A549 (cell line): ENCODE data around the gene RINL. TPM values are rescaled to one million over a fixed set of nuclear protein-coding genes. Genes with fewer than 3 reads are reported as not detected.

Experiments
- ATAC-seq, 2 experiments: fragments of 200-7000 bp in 1 of 2; fragments of >200 bp in 1 of 2; cut with Nextera tagmentation in 1 of 2; cut with Tn5 transposase in 1 of 2; 3 replicates each; pipeline versions ENCODE4 v1.8.0 to v1.9.1; 2018 to 2020; ENCODE audit warnings: mild to moderate bottlenecking in 1 of 2, moderate library complexity in 1 of 2
- CTCF ChIA-PET: fragments of 300-600 bp; sonication (Branson Sonifier 250); formaldehyde crosslinking; extraction: SDS; loops from one replicate; lab custom pipeline; 2021; ENCODE audit warnings: antibody characterized with exemption, inconsistent platforms; lab: Yijun Ruan, JAX
- POLR2A ChIA-PET: fragments of 350-600 bp; formaldehyde crosslinking; extraction: SDS; loops from one replicate; lab custom pipeline; 2021; ENCODE audit warnings: antibody characterized with exemption, inconsistent platforms; lab: Yijun Ruan, JAX
- DNase-seq, 2 experiments: peaks; one replicate each; pipeline versions ENCODE4 v3.0.0 to v3.0.0-alpha.2; 2011 to 2016; ENCODE audit warnings: low read depth in 1 of 2, low spot score in 1 of 2
- FAIRE-seq: peaks from 2 replicates; lab custom pipeline; 2011; peaks lifted over from hg19 to GRCh38; lab: Jason Lieb, UNC
- H3K27ac ChIP-seq, 2 experiments: fragments of >200 bp; sonication (Bioruptor Twin); formaldehyde crosslinking; 3 replicates each; pipeline ENCODE4 v1.5.1; 2016 to 2017
- H3K4me1 ChIP-seq: fragments of >200 bp; sonication (Bioruptor Twin); formaldehyde crosslinking; 3 replicates; pipeline ENCODE4 v1.6.1; 2016
- H3K4me2 ChIP-seq: fragments of >200 bp; sonication (Bioruptor Twin); formaldehyde crosslinking; 3 replicates; pipeline ENCODE4 v1.6.1; 2016
- H3K4me3 ChIP-seq: fragments of >200 bp; sonication (Bioruptor Twin); formaldehyde crosslinking; 3 replicates; pipeline ENCODE4 v1.5.1; 2016
- H3K9me3 ChIP-seq: fragments of >200 bp; sonication (Bioruptor Twin); formaldehyde crosslinking; 3 replicates; pipeline ENCODE4 v1.6.1; 2016
- ATOH8 ChIP-seq: fragments of 250-450 bp; sonication (Bioruptor Pico); IDR thresholded peaks from 2 replicates; pipeline ENCODE4 v1.5.0; 2020; ENCODE audit warnings: low read depth, mild to moderate bottlenecking, moderate library complexity
- BCL3 ChIP-seq: fragments of >200 bp; sonication (Bioruptor Twin); formaldehyde crosslinking; IDR thresholded peaks from 3 replicates; pipeline ENCODE4 v1.6.1; 2016
- BHLHE40 ChIP-seq: IDR thresholded peaks from 2 replicates; pipeline ENCODE4 v1.6.1; 2012; ENCODE audit warnings: low read depth, low read length, inconsistent platforms
- CEBPB ChIP-seq, 2 experiments: fragments of >200 bp in 1 of 2; sonication (Bioruptor Twin) in 1 of 2; formaldehyde crosslinking in 1 of 2; IDR thresholded peaks; 2 replicates each; pipeline ENCODE4 v1.6.1; 2012 to 2016
- CHD2 ChIP-seq: fragments of 150-350 bp; IDR thresholded peaks from 2 replicates; pipeline ENCODE4 v1.6.1; 2014; ENCODE audit warnings: low read length; ENCODE audit not compliant: partially characterized antibody
- EHF ChIP-seq: fragments of 250-450 bp; sonication (Bioruptor Pico); IDR thresholded peaks from 2 replicates; pipeline ENCODE4 v1.5.0; 2020; ENCODE audit warnings: mild to moderate bottlenecking
- EP300 ChIP-seq, 2 experiments: fragments of >200 bp; sonication (Bioruptor Twin); formaldehyde crosslinking; IDR thresholded peaks; 2 replicates in 1 of 2; 3 replicates in 1 of 2; pipeline ENCODE4 v1.6.1; 2016 to 2017
- FOSL2 ChIP-seq, 2 experiments: fragments of 450-650 bp in 1 of 2; fragments of >200 bp in 1 of 2; sonication (Bioruptor Twin) in 1 of 2; formaldehyde crosslinking; IDR thresholded peaks; 2 replicates each; pipeline versions ENCODE4 v1.5.0 to v1.6.1; 2016 to 2020; ENCODE audit warnings: mild to moderate bottlenecking in 1 of 2, moderate library complexity in 1 of 2
- GATA3 ChIP-seq: IDR thresholded peaks from 2 replicates; pipeline ENCODE4 v1.6.1; 2012; ENCODE audit warnings: borderline replicate concordance
- HEYL ChIP-seq: fragments of 250-450 bp; sonication (Bioruptor Pico); IDR thresholded peaks from 2 replicates; pipeline ENCODE4 v1.8.0; 2021; ENCODE audit warnings: mild to moderate bottlenecking, moderate library complexity
- HOXA7 ChIP-seq: fragments of 250-450 bp; sonication (Bioruptor Pico); IDR thresholded peaks from 2 replicates; pipeline ENCODE4 v1.5.0; 2020; ENCODE audit warnings: mild to moderate bottlenecking, moderate library complexity
- HOXB13 ChIP-seq: fragments of 250-450 bp; sonication (Bioruptor Pico); IDR thresholded peaks from 2 replicates; pipeline ENCODE4 v1.5.0; 2020; ENCODE audit warnings: low read depth, mild to moderate bottlenecking, moderate library complexity
- HOXB5 ChIP-seq: fragments of 250-450 bp; sonication (Bioruptor Pico); IDR thresholded peaks from 2 replicates; pipeline ENCODE4 v1.5.0; 2020; ENCODE audit warnings: mild to moderate bottlenecking, moderate library complexity
- MAFK ChIP-seq: fragments of 450-650 bp; IDR thresholded peaks from 2 replicates; pipeline ENCODE4 v1.6.1; 2014; ENCODE audit not compliant: partially characterized antibody
- MAZ ChIP-seq: fragments of 150-350 bp; IDR thresholded peaks from 2 replicates; pipeline ENCODE4 v1.6.1; 2014; ENCODE audit warnings: antibody characterized with exemption, low read depth, low read length, borderline replicate concordance
- MYC ChIP-seq: IDR thresholded peaks from 2 replicates; pipeline ENCODE4 v1.6.1; 2012; ENCODE audit warnings: mild to moderate bottlenecking, inconsistent platforms, low read length, improper control_type of control experiment, borderline replicate concordance
- NFE2L2 ChIP-seq: fragments of 150-350 bp; conservative IDR thresholded peaks from 2 replicates; pipeline ENCODE4 v1.6.1; 2014; ENCODE audit warnings: low read length
- PHF8 ChIP-seq: fragments of 200-600 bp; sonication (generic); IDR thresholded peaks from 2 replicates; pipeline ENCODE4 v1.6.1; 2016; ENCODE audit warnings: low read depth, mild to moderate bottlenecking, antibody characterized with exemption, moderate library complexity, borderline replicate concordance
- POLR2AphosphoS2 ChIP-seq: conservative IDR thresholded peaks from 2 replicates; pipeline ENCODE4 v1.6.1; 2012; ENCODE audit warnings: low read length, improper control_type of control experiment, inconsistent platforms
- RAD21 ChIP-seq, 2 experiments: fragments of >200 bp in 1 of 2; sonication (Bioruptor Twin) in 1 of 2; formaldehyde crosslinking in 1 of 2; IDR thresholded peaks in 1 of 2; conservative IDR thresholded peaks in 1 of 2; 2 replicates in 1 of 2; 3 replicates in 1 of 2; pipeline ENCODE4 v1.6.1; 2012 to 2018; ENCODE audit warnings: inconsistent platforms in 1 of 2
- RARB ChIP-seq: fragments of 250-450 bp; sonication (Bioruptor Pico); IDR thresholded peaks from 2 replicates; pipeline ENCODE4 v1.8.0; 2021; ENCODE audit warnings: mild to moderate bottlenecking, moderate library complexity
- RNF2 ChIP-seq: fragments of 200-600 bp; sonication (generic); IDR thresholded peaks from 2 replicates; pipeline ENCODE4 v1.6.1; 2016; ENCODE audit warnings: low read depth, mild to moderate bottlenecking, antibody characterized with exemption, moderate library complexity, borderline replicate concordance
- TFCP2L1 ChIP-seq: fragments of 250-450 bp; sonication (Bioruptor Pico); IDR thresholded peaks from 2 replicates; pipeline ENCODE4 v1.5.0; 2021; ENCODE audit warnings: mild to moderate bottlenecking
- TP53 ChIP-seq: fragments of 250-450 bp; sonication (Bioruptor Pico); IDR thresholded peaks from 2 replicates; pipeline ENCODE4 v1.5.0; 2021; ENCODE audit warnings: mild to moderate bottlenecking, moderate library complexity
- ZC3H11A ChIP-seq: fragments of 450-650 bp; IDR thresholded peaks from 2 replicates; pipeline ENCODE4 v1.6.1; 2014; ENCODE audit warnings: antibody characterized with exemption, mild to moderate bottlenecking
- ZFP36 ChIP-seq: fragments of 450-650 bp; IDR thresholded peaks from 2 replicates; pipeline ENCODE4 v1.6.1; 2014; ENCODE audit warnings: borderline replicate concordance; ENCODE audit not compliant: partially characterized antibody
- WGBS: methylation state at CpG from one replicate; pipeline ENCODE4 v1.1.6; 2017; ENCODE audit errors: missing lambda C conversion rate; 5-methylcytosine and 5-hydroxymethylcytosine counted together
- polyA plus RNA-seq, 4 experiments: library from polyadenylated mRNA; depleted of rRNA in 3 of 4; stranded (reverse); fragments of >200 nt; fragmentation: RNase III in 1 of 4; extraction: RNeasy Plus Mini Kit Qiagen cat#74134 plus additional on column Dnase treatment in 1 of 4; gene quantifications; 2 replicates in 3 of 4; 3 replicates in 1 of 4; pipeline ENCODE4 v1.2.3, GENCODE V29; 2011 to 2017
- TF ChIP-seq, protein P1 (sequence below): IDR thresholded peaks from 2 replicates; pipeline ENCODE4 v1.6.1; 2012
- TF ChIP-seq, protein P2 (sequence below): fragments of 450-650 bp; IDR thresholded peaks from 2 replicates; pipeline ENCODE4 v1.6.1; 2014; ENCODE audit warnings: antibody characterized with exemption
- TF ChIP-seq, protein P3 (sequence below): IDR thresholded peaks from 2 replicates; pipeline ENCODE4 v1.6.1; 2012; ENCODE audit warnings: low read depth, borderline replicate concordance
- TF ChIP-seq, protein P4 (sequence below): fragments of 250-450 bp; sonication (Bioruptor Pico); IDR thresholded peaks from 2 replicates; pipeline ENCODE4 v1.5.0; 2021; ENCODE audit warnings: mild to moderate bottlenecking, moderate library complexity, borderline replicate concordance
- TF ChIP-seq, protein P5 (sequence below): IDR thresholded peaks from 2 replicates; pipeline ENCODE4 v1.6.1; 2012

Gene RINL
- polyA plus RNA-seq, 2 of the 4 experiments (the other 2 are of a cell fraction), result 2.9 to 6.3 TPM

- 2% methylated on average over 51 of the region's 76 CpGs for WGBS
- FAIRE-seq, result peak; percentile 92
- Histone ChIP-seq H3K4me1 (peaks cover 49% of the 10 kb centered on the region), H3K4me3 (peak overlapping the region; percentile 69), H3K9me3 (no peaks in the 10 kb centered on the region), H3K27ac (peak overlapping the region; percentile 93 to 96), H3K4me2 (peak overlapping the region; percentile 85)
- ChIA-PET POLR2A (interaction anchor here (0.5 to 2.8 kb wide), 37 partner anchors 9 to 917 kb away, joined by 3 to 62 read pairs (median 4); partner anchors contain the start of genes ACTN4, ECH1, EIF3K and FBXO17), CTCF (interaction anchor here (0.6 to 4.3 kb wide), 20 partner anchors 8 to 615 kb away, joined by 3 to 21 read pairs (median 3); partner anchors contain the start of genes ECH1, MRPS12 and SARS2)
- peak; percentile 11 for ATAC-seq
- DNase-seq, result peak; percentile 99 to 100
- TF ChIP-seq, protein P1, sequence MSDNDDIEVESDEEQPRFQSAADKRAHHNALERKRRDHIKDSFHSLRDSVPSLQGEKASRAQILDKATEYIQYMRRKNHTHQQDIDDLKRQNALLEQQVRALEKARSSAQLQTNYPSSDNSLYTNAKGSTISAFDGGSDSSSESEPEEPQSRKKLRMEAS, result peak; percentile 100
- TF ChIP-seq PHF8 (peak; percentile 91), HOXB13 (no peak), MAFK (no peak), MYC (peak; percentile 100), GATA3 (0 out of 2 replicates have a peak, but pooled peaks have one; percentile 29), FOSL2 (IDR thresholded peaks at IDR 0.05) (no peak), FOSL2 (CRISPR knock-in tag; IDR thresholded peaks at IDR 0.05) (peak; percentile 37; the same call in 1 of the 2 replicates), RAD21 (conservative IDR thresholded peaks at IDR 0.05 in 1 of 2, IDR thresholded peaks at IDR 0.05 in 1 of 2) (peak; percentile 4 to 36; a peak in 2 of 5 replicates), MAZ (peak; percentile 95; the same call in 1 of the 2 replicates), ATOH8 (peak; percentile 84; the same call in 1 of the 2 replicates), EP300 (IDR thresholded peaks at IDR 0.05) (peak in 1 of 2 experiments; percentile 43; a peak in 1 of 5 replicates), HOXB5 (peak; percentile 72), POLR2AphosphoS2 (peak; percentile 96), CEBPB (IDR thresholded peaks at IDR 0.05) (peak in 1 of 2 experiments; percentile 66; a peak in 1 of 4 replicates), EHF (CRISPR knock-in tag) (0 out of 2 replicates have a peak, but pooled peaks have one; percentile 74), RNF2 (no peak), HOXA7 (CRISPR knock-in tag) (peak; percentile 96), TP53 (CRISPR knock-in tag) (peak; percentile 96), HEYL (CRISPR knock-in tag) (no peak), ZFP36 (no peak), RARB (CRISPR knock-in tag) (peak; percentile 84), CHD2 (peak; percentile 68), BHLHE40 (peak; percentile 44; the same call in 1 of the 2 replicates), BCL3 (no peak; the same call in 2 of the 3 replicates), ZC3H11A (no peak), TFCP2L1 (CRISPR knock-in tag) (0 out of 2 replicates have a peak, but pooled peaks have one; percentile 64), NFE2L2 (no peak)
- TF ChIP-seq, protein P2, sequence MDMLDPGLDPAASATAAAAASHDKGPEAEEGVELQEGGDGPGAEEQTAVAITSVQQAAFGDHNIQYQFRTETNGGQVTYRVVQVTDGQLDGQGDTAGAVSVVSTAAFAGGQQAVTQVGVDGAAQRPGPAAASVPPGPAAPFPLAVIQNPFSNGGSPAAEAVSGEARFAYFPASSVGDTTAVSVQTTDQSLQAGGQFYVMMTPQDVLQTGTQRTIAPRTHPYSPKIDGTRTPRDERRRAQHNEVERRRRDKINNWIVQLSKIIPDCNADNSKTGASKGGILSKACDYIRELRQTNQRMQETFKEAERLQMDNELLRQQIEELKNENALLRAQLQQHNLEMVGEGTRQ, result peak; percentile 75
- TF ChIP-seq, protein P3, sequence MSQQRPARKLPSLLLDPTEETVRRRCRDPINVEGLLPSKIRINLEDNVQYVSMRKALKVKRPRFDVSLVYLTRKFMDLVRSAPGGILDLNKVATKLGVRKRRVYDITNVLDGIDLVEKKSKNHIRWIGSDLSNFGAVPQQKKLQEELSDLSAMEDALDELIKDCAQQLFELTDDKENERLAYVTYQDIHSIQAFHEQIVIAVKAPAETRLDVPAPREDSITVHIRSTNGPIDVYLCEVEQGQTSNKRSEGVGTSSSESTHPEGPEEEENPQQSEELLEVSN, result peak; percentile 99
- TF ChIP-seq, protein P4, sequence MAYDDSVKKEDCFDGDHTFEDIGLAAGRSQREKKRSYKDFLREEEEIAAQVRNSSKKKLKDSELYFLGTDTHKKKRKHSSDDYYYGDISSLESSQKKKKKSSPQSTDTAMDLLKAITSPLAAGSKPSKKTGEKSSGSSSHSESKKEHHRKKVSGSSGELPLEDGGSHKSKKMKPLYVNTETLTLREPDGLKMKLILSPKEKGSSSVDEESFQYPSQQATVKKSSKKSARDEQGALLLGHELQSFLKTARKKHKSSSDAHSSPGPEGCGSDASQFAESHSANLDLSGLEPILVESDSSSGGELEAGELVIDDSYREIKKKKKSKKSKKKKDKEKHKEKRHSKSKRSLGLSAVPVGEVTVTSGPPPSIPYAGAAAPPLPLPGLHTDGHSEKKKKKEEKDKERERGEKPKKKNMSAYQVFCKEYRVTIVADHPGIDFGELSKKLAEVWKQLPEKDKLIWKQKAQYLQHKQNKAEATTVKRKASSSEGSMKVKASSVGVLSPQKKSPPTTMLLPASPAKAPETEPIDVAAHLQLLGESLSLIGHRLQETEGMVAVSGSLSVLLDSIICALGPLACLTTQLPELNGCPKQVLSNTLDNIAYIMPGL (CRISPR knock-in tag), result no peak
- TF ChIP-seq, protein P5, sequence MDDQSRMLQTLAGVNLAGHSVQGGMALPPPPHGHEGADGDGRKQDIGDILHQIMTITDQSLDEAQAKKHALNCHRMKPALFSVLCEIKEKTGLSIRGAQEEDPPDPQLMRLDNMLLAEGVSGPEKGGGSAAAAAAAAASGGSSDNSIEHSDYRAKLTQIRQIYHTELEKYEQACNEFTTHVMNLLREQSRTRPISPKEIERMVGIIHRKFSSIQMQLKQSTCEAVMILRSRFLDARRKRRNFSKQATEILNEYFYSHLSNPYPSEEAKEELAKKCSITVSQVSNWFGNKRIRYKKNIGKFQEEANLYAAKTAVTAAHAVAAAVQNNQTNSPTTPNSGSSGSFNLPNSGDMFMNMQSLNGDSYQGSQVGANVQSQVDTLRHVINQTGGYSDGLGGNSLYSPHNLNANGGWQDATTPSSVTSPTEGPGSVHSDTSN, result peak; percentile 77
Observed at GRCh38 chr19:38849147-38849859, 28.8 kb downstream of the RINL start.
